Lower leg skin (tissue), 3 donors: ENCODE measurements around the gene POLR3H.

Experiments
- CTCF ChIP-seq, 3 donors: fragments of 450-650 bp; IDR thresholded peaks; one replicate each; pipeline ENCODE4 v1.5.1; 2016; ENCODE audit warnings: antibody characterized with exemption in 3 of 3, mild to moderate bottlenecking in 3 of 3, moderate library complexity in 2 of 3
- POLR2A ChIP-seq, 2 donors: fragments of 450-650 bp; IDR thresholded peaks; one replicate each; pipeline ENCODE4 v1.6.1; 2016 to 2017; ENCODE audit warnings: antibody characterized with exemption in 2 of 2, mild to moderate bottlenecking in 1 of 2, moderate library complexity in 1 of 2

- TF ChIP-seq CTCF (IDR thresholded peaks at IDR 0.05) (no peak), POLR2A (IDR thresholded peaks at IDR 0.05) (no peak)
These were observed 20.0 kb downstream of the POLR3H start for GRCh38 chr22:41524251-41524661.
